Activated CD8-positive, alpha-beta memory T cell treated with anti-CD3 and anti-CD28 coated beads for 4 hours (primary cell): ENCODE results near the gene CEP78.
"Not testable (repeated sequence)": the region's sequence is repeated elsewhere in the genome, so short reads cannot be mapped to it uniquely, and the experiment has no call there.

Experiments used
- DNase-seq, 2 donors: peaks; one replicate each; pipeline ENCODE4 v3.0.0-alpha.2; 2020; ENCODE audit warnings: low read depth in 2 of 2

The CEP78 gene

GRCh38 chr9:78235762-78236550 is at the start of gene CEP78:
Gene CEP78 (plus strand): TSS chr9:78236075. CDS start chr9:78236351, 276 bp downstream.
- DNase-seq: peak; percentile 73 to 77

DNA sequence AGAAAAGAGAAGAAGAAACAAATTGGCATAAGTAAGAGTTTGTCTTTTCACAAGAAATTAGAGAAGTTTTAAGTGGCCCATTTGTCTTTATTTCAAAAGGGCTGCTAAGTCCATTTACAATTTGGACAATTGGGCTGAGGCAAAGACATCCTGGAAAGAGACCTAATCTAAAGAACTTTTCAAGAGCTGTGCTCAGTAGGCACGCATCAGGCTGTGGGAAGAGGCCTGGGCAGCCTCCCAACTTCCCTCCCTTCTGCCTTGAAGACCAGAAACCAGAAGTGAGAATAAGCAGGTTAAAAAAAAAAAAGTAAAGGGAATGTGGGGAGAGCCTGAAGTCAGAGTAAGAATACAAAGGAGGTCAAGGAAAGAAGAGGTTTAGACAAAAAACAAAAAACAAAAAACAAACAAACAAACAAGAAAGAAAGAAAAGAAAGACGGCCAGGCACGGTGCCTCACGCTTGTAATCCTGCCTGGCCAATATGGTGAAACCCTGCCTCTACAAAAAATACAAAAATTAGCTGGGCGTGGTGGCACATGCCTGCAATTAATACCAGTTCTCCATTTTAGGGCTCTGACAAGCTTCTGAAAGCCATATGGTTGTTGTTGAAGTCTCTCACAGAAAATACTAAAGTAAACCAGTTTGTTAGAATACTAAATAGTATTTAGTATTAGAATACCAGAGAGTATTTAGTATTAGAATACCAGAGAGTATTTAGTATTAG is 48.0 kb upstream of the CEP78 start:
- DNase-seq: no peak

DNA sequence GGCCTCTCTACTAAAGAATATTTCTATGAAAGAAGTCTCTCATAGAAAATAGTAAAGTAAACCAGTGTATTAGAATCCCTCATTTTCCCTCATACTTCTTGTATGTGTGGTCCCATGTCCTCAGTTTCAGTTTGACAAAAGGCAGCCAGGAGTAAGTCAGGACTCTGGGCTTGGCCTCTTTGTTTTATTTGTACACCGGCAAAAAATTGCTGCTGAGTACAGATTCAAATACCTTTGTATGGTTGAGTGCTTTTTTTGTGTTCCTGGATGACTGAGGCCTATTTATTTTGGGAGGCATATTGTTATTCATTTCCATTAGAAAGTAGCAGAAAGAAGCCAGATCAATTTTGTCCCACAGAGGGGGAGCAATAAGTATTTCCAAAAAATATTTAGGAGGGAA is 47.3 kb upstream of the CEP78 start:
- DNase-seq: no peak

DNA sequence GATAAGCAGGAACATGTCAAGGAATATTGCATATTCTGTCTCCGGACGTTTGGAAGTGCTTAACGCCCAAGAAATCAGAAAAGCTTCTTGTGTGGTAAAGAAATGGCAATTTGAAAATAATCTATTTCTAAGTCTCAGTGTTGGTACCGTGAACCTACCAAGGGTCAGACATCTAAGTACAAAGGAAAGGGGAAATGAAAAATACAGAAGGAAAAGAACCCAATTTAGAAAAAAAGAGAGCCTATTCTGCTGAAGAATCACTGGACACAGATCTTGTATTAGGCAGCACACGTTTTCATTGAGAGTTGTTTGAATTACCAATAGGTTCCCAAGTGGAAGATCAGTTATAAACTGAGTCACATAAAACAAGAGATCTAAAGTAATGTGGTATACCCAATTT is 46.9 kb upstream of the CEP78 start:
- DNase-seq: no peak

DNA sequence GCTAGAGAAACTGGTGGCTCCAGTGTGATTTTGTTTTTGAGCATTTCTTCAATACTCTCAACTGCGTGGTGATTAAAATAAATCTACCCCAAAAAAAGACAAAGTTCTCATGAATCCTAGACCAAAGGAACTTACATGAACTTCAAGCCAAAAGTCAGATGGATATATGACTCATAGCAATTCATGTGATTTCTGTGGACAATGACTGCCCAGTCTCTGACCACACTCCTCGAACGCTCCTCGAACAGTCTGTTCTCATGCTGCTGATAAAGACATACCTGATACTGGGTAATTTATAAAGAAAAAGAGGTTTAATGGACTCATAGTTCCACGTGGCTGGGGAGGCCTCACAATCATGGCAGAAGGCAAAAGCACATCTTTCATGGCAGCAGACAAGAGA is 46.4 kb upstream of the CEP78 start:
- DNase-seq: no peak

DNA sequence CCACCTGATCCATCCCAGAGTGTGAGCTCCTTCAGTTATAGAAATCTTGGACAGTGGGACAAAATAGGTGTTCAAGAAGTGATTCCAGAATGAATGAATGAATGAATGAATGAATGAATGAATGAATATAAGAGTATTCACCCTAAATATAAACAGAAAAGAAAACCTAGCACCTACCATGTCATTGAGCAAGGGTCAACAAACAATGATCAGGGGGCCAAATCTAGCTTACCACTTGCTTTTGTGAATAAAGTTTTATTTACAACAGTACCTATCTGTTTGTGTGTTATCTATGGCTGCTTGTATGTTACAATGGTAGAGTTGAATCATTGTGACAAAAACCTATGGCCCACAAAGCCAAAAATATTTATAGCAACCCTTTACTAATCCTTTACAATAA is 43.9 kb upstream of the CEP78 start:
- no peak for DNase-seq

GRCh38 chr9:78196258-78196657 is 39.6 kb upstream of the CEP78 start:
- no peak for DNase-seq

GRCh38 chr9:78201158-78201777 is 34.6 kb upstream of the CEP78 start:
- DNase-seq: peak in 1 of 2 donors; percentile 18

DNA sequence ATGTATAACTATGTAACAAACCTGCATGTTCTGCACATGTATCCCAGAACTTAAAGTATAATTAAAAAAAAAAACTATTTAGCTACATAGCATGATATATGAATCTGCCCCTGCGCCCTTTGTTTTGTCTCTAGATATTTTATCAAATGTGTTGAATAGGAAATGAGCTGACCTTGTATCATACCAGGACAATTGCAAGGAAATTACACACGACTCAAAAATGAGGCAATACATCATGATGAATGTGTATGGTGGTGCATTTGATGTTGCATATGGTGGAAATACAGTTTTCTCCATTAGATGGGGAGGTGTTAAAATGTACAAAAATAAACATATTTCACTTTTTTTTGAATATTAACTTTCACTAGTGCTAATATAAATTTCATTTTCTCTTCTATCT is 28.6 kb upstream of the CEP78 start:
- DNase-seq: no peak

DNA sequence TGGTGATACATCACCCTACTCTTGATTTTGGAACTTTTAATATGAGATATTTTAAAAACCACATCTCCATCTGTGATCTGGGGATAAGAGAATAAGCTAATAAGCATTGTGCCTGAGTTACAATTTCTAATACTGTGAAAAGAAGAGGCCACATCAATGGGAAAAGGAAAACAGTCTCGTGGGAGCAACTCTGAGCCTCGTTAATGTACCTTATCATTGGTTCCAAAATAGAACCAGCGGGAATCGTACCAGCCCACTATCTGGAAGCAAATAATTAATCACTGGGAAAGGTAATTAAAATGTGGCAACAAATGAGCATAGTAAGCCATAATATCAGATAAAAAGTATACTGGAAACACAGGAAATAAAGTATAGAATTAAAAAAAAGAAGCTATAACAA is 28.0 kb upstream of the CEP78 start:
- DNase-seq: no peak

DNA sequence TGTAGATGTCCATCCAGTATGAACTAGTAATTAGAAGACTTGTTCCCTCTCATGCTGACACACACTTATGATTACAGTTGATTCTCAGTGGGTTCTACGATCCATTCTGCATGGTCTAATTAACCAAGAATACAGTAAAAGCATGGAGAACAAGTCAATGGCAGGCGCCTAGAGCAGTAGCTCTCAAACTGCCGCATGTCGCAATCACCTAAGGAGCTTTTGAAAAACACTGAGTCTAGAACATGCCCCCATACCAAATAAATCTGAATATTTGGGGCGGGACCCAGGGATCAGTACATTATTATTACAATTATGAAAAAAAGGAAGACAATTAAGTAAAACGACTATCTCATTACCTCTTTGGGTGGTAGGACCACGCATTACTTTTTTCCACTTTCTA is 26.7 kb upstream of the CEP78 start:
- DNase-seq: no peak

DNA sequence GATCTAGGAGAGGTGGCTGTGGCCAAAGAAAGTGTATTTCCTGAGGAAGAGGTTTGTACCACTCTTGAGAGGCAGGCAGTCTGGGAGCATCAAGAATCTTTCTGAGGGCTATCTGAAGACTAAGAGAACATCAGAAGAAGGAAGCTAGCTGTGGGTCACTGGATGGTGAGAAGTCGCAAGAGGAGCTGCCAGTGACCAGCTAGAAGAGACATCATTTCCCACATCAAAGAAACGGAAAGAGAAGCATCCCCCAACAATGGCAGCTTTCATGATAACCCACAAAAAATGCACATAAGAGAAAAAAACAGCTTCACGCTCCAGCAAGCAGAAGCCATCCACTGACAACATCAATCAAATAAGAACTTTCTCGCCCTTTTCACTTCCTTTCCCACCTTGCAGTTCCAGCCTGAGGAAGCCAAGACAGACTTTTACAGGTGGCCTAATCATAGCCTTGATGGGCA is 25.0 kb upstream of the CEP78 start:
- DNase-seq: no peak

- no peak for DNase-seq
Observed at GRCh38 chr9:78212868-78213267, 23.0 kb upstream of the CEP78 start.

DNA sequence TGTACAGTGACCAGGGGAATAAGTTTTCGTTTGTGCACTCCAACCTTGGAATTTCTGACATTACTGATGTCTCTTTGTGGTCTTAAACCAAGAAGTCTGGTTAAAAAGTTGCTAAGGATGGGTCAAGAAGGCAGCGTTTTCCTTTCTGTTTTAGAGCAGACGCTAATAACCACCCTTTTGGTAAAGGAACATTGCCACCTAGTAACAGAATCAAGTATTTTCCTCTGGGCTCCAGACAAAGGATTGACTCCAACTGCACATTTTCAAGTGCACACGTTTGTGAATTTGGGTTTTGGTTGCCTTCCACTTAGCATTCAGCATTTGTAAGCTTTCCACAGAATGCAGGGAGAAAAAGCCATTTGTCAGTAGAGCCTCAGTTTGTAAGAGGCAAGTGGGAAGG is 22.2 kb upstream of the CEP78 start:
- no peak for DNase-seq

- DNase-seq: no peak
Observed at GRCh38 chr9:78214492-78214891, 21.4 kb upstream of the CEP78 start.

- DNase-seq: no peak
Observed at GRCh38 chr9:78215706-78216105, 20.2 kb upstream of the CEP78 start.

DNA sequence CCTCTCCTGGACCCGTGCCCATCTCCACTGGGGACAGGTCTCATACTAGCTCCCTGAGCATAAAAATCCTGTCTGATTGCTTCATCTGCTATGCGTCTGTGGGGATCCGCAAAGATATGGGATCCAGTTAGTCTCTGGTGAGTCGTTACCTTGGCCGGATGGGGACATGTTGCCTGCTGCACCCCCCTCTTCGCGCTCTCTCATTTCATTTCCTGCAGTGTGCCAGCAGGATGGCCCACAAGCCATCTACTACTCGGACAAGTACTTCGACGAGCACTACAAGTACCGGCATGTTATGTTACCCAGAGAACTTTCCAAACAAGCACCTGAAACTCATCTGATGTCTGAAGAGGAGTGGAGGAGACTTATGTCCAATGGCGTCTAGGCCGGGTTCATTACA is 17.0 kb upstream of the CEP78 start:
- no peak for DNase-seq

GRCh38 chr9:78221425-78221824 is 14.4 kb upstream of the CEP78 start:
- DNase-seq: no peak

DNA sequence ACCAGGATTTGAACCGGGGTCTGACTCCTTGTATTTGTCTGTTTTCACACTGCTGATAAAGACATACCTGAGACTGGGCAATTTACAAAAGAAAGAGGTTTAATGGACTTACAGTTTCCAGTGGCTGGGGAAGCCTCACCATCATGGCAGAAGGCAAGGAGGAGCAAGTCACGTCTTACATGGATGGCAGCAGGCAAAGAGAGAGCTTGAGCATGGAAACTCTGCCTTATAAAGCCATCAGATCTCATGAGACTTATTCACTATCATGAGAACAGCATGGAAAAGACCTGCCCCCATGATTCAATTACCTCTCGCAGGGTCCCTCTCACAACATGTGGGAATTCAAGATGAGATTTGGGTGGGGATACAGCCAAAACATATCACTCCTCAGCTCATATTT is 14.0 kb upstream of the CEP78 start:
- not testable (repeated sequence) for DNase-seq

- no peak for DNase-seq
Observed at GRCh38 chr9:78230761-78231160, 5.1 kb upstream of the CEP78 start.

DNA sequence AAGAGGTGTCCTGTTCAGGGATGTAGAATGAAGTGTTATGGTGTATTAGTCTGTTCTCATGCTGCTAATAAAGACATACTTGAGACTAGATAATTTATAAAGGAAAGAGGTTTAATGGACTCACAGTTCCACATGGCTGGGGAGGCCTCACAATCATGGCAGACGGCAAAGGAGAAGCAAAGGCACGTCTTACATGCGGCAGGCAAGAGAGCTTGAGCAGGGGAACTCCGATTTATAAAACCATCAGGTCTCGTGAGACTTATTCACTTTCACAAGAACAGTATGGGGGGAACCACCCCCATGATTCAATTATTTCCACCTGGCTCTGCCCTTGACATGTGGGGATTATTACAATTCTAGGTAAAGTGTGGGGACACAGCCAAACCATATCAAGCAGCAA is 3.4 kb upstream of the CEP78 start:
- DNase-seq: not testable (repeated sequence)

- DNase-seq: no peak
Observed at GRCh38 chr9:78234810-78235209, 1.1 kb upstream of the CEP78 start.

DNA sequence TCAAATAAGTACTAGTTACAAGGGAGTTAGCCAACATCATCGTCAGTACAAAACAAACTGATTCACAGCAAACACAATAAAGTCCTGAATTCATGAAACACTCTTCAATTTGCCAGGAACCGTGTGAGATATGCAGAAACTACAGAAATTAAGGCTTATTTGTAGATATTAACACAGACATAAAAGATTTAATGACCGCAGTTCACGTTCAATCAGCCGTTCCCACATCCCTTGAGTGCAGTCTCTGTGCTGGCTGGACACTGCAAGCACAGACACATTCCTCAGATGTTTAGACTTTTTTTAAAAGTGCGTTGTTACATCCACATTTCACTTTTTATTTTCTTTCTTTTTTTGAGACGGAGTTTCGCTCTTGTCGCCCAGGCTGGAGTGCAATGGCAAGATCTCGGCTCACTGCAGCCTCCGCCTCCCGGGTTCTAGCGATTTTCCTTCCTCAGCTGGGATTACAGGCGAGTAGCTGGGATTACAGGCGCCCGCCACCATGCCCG is 566 bp upstream of the CEP78 start:
- no peak for DNase-seq
